WTC11 (cell line): Measurements from ENCODE around the gene ADIG. TPM values are rescaled to one million over a fixed set of nuclear protein-coding genes. Genes with fewer than 3 reads are reported as not detected.
"Not testable (repeated sequence)": the region's sequence is repeated elsewhere in the genome, so short reads cannot be mapped to it uniquely, and the experiment has no call there.

Experiments used
- ATAC-seq: fragments of 200-7000 bp; cut with Tn5 transposase; 2 replicates; pipeline ENCODE4 v1.10.0; 2021; ENCODE audit warnings: mild to moderate bottlenecking, moderate library complexity
- CTCF ChIA-PET: fragments of 300-600 bp; sonication (Branson Sonifier 250); formaldehyde crosslinking; loops from one replicate; lab custom pipeline; 2021; ENCODE audit warnings: antibody characterized with exemption; lab: Charles Lee
- POLR2A ChIA-PET: fragments of 350-600 bp; sonication (Branson Sonifier 250); formaldehyde crosslinking; loops from one replicate; lab custom pipeline; 2021; ENCODE audit warnings: antibody characterized with exemption; lab: Charles Lee
- DNase-seq: peaks from one replicate; pipeline ENCODE4 v3.0.0; 2021; ENCODE audit warnings: low spot score
- H3K27ac Mint-ChIP-seq: 2 replicates; pipeline ENCODE4 v1.8.0; 2021; ENCODE audit warnings: mixed read lengths
- H3K27me3 Mint-ChIP-seq: 2 replicates; pipeline ENCODE4 v1.8.0; 2021; ENCODE audit warnings: low read depth, mild to moderate bottlenecking, moderate library complexity, mixed read lengths
- H3K36me3 Mint-ChIP-seq: 2 replicates; pipeline ENCODE4 v1.8.0; 2021; ENCODE audit warnings: mixed read lengths
- H3K4me1 Mint-ChIP-seq: 2 replicates; pipeline ENCODE4 v1.8.0; 2022; ENCODE audit warnings: mixed read lengths
- H3K4me3 Mint-ChIP-seq: 2 replicates; pipeline ENCODE4 v1.8.0; 2021; ENCODE audit warnings: mild to moderate bottlenecking, moderate library complexity, mixed read lengths
- H3K9me3 Mint-ChIP-seq: 2 replicates; pipeline ENCODE4 v1.8.0; 2021; ENCODE audit warnings: mixed read lengths
- HMGA2 ChIP-seq: fragments of 250-450 bp; sonication (Bioruptor Pico); IDR thresholded peaks from 2 replicates; pipeline ENCODE4 v1.4.0; 2021; ENCODE audit warnings: mild to moderate bottlenecking, moderate library complexity
- SOX15 ChIP-seq: fragments of 250-450 bp; sonication (Bioruptor Pico); IDR thresholded peaks from 2 replicates; pipeline ENCODE4 v1.9.0; 2021; ENCODE audit warnings: mild to moderate bottlenecking
- SP1 ChIP-seq: sonication (generic); formaldehyde crosslinking; conservative IDR thresholded peaks from 2 replicates; pipeline ENCODE4 v1.8.1; 2022; ENCODE audit warnings: missing genetic modification reagents
- TEAD1 ChIP-seq: sonication (generic); formaldehyde crosslinking; IDR thresholded peaks from 2 replicates; pipeline ENCODE4 v1.8.0; 2022; ENCODE audit warnings: mild to moderate bottlenecking, missing genetic modification reagents
- ZBTB21 ChIP-seq: sonication (generic); formaldehyde crosslinking; IDR thresholded peaks from 2 replicates; pipeline ENCODE4 v1.8.1; 2023; ENCODE audit warnings: mild to moderate bottlenecking, missing genetic modification reagents, borderline replicate concordance
- ZNF232 ChIP-seq: sonication (generic); formaldehyde crosslinking; IDR thresholded peaks from 2 replicates; pipeline ENCODE4 v1.8.0; 2022; ENCODE audit warnings: mild to moderate bottlenecking, missing genetic modification reagents
- ZNF423 ChIP-seq: fragments of 250-450 bp; sonication (Bioruptor Pico); IDR thresholded peaks from 2 replicates; pipeline ENCODE4 v2.1.2; 2022; ENCODE audit warnings: mild to moderate bottlenecking, moderate library complexity
- ZNF671 ChIP-seq: fragments of 250-450 bp; sonication (Bioruptor Pico); IDR thresholded peaks from 2 replicates; pipeline ENCODE4 v1.8.0; 2021; ENCODE audit warnings: mild to moderate bottlenecking
- total RNA-seq: library from RNA; stranded (reverse); gene quantifications from 3 replicates; pipeline ENCODE4 v1.2.3, GENCODE V29; 2021
- TF ChIP-seq, protein P1 (sequence below): sonication (generic); formaldehyde crosslinking; IDR thresholded peaks from 2 replicates; pipeline ENCODE4 v1.8.1; 2023; ENCODE audit warnings: mild to moderate bottlenecking, missing genetic modification reagents, moderate library complexity
- TF ChIP-seq, protein P2 (sequence below): sonication (generic); formaldehyde crosslinking; IDR thresholded peaks from 2 replicates; pipeline ENCODE4 v1.8.1; 2022; ENCODE audit warnings: mild to moderate bottlenecking, missing genetic modification reagents, moderate library complexity, borderline replicate concordance
- TF ChIP-seq, protein P3 (sequence below): sonication (generic); formaldehyde crosslinking; IDR thresholded peaks from 2 replicates; pipeline ENCODE4 v1.8.0; 2022; ENCODE audit warnings: mild to moderate bottlenecking, missing genetic modification reagents
- TF ChIP-seq, protein P4 (sequence below): fragments of 200-600 bp; IDR thresholded peaks from 2 replicates; pipeline ENCODE4 v1.8.0; 2022; ENCODE audit warnings: antibody characterized with exemption
- TF ChIP-seq, protein P5 (sequence below): fragments of 250-450 bp; sonication (Bioruptor Pico); IDR thresholded peaks from 2 replicates; pipeline ENCODE4 v1.9.0; 2021; ENCODE audit warnings: mild to moderate bottlenecking
- TF ChIP-seq, protein P6 (sequence below): sonication (generic); formaldehyde crosslinking; IDR thresholded peaks from 2 replicates; pipeline ENCODE4 v1.8.1; 2022; ENCODE audit warnings: mild to moderate bottlenecking, moderate library complexity, missing genetic modification reagents

The ADIG gene
- total RNA-seq, 1 experiment from 2014 or later = not detected

DNA sequence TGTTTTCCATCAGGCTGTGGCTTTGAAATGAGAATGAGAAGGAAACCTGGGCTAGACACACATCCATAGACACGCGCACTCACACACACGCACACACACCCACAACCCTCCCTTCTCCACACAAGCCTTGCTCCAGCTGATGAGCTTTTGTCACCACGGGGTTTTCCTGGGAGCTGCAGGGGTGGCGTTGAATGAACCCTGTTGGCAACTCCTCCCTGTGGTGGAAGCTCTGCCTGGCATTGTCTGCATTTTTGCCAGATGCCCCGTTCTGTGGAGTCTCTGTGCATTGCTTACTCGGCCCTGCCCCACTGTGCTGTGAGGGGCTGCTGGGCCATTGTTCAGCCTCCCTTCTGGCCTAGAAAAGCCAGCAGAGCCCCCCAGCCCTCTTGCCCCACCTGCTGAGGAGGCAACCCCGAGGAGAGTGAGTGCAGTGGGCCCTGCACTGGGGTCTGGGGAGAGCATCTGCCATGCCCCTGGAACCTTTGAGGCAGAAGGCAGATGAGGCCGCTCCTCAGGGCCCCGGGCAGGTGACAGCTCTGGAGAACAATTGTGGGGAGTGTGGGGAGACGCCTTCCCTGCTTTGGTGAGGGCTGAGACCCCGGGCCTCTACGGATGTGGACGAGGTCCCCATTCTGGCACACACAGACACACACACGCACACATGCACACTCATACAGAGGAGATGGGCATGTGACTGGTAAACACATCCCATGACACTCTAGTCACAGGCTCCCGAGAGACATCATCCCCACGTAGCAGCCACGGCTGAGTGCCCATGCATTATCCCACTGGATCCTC lies 9.9 kb downstream of the ADIG start:
- no peak for DNase-seq
- Mint-ChIP-seq H3K36me3 (no peaks in the 10 kb centered on the region), H3K27me3 (no peaks in the 10 kb centered on the region), H3K9me3 (no peaks in the 10 kb centered on the region), H3K4me3 (no peak overlapping the region), H3K4me1 (peaks cover 5% of the 10 kb centered on the region), H3K27ac (no peak overlapping the region)
- ATAC-seq = no peak
- POLR2A ChIA-PET = no interaction called here
- CTCF ChIA-PET = no interaction called here
- TF ChIP-seq, protein P1, sequence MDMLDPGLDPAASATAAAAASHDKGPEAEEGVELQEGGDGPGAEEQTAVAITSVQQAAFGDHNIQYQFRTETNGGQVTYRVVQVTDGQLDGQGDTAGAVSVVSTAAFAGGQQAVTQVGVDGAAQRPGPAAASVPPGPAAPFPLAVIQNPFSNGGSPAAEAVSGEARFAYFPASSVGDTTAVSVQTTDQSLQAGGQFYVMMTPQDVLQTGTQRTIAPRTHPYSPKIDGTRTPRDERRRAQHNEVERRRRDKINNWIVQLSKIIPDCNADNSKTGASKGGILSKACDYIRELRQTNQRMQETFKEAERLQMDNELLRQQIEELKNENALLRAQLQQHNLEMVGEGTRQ (CRISPR knock-in tag) = no peak

DNA sequence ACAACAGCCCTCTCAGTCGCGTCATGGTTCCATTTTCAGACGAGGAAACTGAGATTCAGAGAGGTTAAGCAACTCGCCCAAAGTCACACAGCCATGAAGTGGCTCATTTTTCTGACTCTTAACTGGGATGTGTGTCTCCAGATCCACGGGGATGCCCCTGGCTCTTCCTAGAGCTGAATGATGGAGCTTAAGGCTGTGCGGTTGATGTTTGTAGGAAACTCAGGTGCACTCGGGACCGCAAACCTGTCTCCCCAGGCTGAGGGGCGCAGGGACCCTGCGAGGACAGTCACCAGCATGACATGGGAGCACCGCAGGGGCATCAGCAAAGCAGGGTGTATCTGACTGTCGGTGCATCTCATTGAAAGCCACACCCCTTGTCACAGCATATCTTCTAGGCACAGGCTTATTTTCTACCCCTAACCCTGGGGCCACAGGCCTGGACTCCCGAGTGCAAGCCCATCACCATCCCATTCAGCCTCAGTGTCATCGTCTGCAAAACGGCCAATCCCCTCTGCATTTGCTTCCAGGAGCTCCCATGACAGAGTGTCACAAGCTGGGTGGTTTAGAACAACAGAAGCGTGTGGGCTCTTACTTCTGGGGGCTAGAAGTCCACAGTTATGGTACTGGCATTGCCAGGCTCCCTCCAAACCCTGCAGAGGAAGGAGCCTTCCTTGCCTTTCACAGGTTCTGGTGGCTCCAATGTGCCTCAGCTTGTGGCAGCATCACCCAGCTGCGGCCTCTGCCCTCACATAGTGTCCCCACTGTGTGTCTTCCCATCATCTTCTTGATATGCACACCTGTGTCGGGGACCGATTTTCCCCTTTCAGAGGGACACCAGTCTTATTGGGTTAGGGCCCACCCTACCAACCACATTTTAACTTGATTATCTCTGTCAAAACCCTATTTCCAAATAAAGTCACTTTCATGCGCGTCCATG lies 10.7 kb downstream of the ADIG start:
- TF ChIP-seq, protein P2, sequence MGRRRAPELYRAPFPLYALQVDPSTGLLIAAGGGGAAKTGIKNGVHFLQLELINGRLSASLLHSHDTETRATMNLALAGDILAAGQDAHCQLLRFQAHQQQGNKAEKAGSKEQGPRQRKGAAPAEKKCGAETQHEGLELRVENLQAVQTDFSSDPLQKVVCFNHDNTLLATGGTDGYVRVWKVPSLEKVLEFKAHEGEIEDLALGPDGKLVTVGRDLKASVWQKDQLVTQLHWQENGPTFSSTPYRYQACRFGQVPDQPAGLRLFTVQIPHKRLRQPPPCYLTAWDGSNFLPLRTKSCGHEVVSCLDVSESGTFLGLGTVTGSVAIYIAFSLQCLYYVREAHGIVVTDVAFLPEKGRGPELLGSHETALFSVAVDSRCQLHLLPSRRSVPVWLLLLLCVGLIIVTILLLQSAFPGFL (CRISPR knock-in tag) = no peak
- no peak for TF ChIP-seq ZNF232 (CRISPR knock-in tag)
- TF ChIP-seq ZNF671 (CRISPR knock-in tag) = no peak
- TF ChIP-seq, protein P3, sequence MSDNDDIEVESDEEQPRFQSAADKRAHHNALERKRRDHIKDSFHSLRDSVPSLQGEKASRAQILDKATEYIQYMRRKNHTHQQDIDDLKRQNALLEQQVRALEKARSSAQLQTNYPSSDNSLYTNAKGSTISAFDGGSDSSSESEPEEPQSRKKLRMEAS (CRISPR knock-in tag) = no peak
- TF ChIP-seq, protein P4, sequence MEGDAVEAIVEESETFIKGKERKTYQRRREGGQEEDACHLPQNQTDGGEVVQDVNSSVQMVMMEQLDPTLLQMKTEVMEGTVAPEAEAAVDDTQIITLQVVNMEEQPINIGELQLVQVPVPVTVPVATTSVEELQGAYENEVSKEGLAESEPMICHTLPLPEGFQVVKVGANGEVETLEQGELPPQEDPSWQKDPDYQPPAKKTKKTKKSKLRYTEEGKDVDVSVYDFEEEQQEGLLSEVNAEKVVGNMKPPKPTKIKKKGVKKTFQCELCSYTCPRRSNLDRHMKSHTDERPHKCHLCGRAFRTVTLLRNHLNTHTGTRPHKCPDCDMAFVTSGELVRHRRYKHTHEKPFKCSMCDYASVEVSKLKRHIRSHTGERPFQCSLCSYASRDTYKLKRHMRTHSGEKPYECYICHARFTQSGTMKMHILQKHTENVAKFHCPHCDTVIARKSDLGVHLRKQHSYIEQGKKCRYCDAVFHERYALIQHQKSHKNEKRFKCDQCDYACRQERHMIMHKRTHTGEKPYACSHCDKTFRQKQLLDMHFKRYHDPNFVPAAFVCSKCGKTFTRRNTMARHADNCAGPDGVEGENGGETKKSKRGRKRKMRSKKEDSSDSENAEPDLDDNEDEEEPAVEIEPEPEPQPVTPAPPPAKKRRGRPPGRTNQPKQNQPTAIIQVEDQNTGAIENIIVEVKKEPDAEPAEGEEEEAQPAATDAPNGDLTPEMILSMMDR = no peak
- no peak for TF ChIP-seq HMGA2 (CRISPR knock-in tag)
- no peak for TF ChIP-seq SOX15 (CRISPR knock-in tag)
- TF ChIP-seq ZBTB21 (CRISPR knock-in tag) = no peak
- no peak for TF ChIP-seq TEAD1 (CRISPR knock-in tag)
- TF ChIP-seq, protein P5, sequence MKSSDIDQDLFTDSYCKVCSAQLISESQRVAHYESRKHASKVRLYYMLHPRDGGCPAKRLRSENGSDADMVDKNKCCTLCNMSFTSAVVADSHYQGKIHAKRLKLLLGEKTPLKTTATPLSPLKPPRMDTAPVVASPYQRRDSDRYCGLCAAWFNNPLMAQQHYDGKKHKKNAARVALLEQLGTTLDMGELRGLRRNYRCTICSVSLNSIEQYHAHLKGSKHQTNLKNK (CRISPR knock-in tag) = no peak
- TF ChIP-seq, protein P6, sequence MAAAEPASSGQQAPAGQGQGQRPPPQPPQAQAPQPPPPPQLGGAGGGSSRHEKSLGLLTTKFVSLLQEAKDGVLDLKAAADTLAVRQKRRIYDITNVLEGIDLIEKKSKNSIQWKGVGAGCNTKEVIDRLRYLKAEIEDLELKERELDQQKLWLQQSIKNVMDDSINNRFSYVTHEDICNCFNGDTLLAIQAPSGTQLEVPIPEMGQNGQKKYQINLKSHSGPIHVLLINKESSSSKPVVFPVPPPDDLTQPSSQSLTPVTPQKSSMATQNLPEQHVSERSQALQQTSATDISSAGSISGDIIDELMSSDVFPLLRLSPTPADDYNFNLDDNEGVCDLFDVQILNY (CRISPR knock-in tag) = no peak
- no peak for TF ChIP-seq SP1 (CRISPR knock-in tag)
- no peak for TF ChIP-seq ZNF423 (CRISPR knock-in tag)
- TF ChIP-seq, all 79 proteins: peak for 0
- ATAC-seq (no peak), DNase-seq (no peak)
- no peaks in the 10 kb centered on the region for H3K36me3 Mint-ChIP-seq
- peaks cover 1% of the 10 kb centered on the region for H3K9me3 Mint-ChIP-seq
- H3K4me3 Mint-ChIP-seq = no peak overlapping the region
- ChIA-PET POLR2A (no interaction called here), CTCF (no interaction called here)
- H3K4me1 Mint-ChIP-seq = peaks cover 5% of the 10 kb centered on the region
- H3K27ac Mint-ChIP-seq = no peak overlapping the region
- H3K27me3 Mint-ChIP-seq = no peaks in the 10 kb centered on the region

DNA sequence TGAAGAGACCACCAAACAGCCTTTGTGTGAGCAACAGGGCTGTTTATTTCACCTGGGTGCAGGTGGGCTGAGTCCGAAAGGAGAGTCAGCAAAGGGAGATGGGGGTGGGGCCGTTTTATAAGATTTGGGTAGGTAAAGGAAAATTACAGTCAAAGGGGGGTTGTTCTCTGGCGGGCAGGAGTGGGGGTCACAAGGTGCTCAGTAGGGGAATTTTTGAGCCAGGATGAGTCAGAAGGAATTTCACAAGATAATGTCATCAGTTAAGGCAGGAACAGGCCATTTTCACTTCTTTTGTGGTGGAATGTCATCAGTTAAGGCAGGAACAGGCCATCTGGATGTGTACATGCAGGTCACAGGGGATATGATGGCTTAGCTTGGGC lies 11.4 kb downstream of the ADIG start:
- H3K4me3 Mint-ChIP-seq, CTCF ChIA-PET, H3K27me3 Mint-ChIP-seq, ATAC-seq, H3K36me3 Mint-ChIP-seq, POLR2A ChIA-PET, DNase-seq, H3K4me1 Mint-ChIP-seq, H3K9me3 Mint-ChIP-seq, H3K27ac Mint-ChIP-seq: not testable (repeated sequence)

DNA sequence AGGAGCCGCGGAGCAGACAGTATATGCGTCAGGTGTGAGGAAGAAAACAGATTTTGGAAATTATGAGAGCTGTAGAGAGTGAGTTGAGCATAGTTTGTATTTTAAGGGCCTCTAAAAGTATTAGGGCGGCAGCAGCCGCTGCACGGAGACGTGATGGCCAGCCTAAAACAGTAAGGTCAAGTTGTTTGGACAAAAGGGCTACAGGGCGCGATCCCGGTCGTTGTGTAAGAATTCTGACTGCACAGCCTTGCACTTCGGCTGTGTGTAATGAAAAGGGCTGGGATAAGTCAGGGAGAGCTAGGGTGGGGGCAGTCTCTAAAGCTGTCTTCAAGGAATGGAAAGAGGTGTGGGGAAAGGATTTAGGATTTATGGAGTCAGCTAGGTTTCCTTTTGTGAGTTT lies 13.3 kb downstream of the ADIG start:
- CTCF ChIA-PET, DNase-seq, H3K27ac Mint-ChIP-seq, H3K27me3 Mint-ChIP-seq, ATAC-seq, H3K4me1 Mint-ChIP-seq, H3K4me3 Mint-ChIP-seq, POLR2A ChIA-PET: not testable (repeated sequence)
- Mint-ChIP-seq H3K36me3 (peaks cover 11% of the 10 kb centered on the region), H3K9me3 (peaks cover 22% of the 10 kb centered on the region)

DNA sequence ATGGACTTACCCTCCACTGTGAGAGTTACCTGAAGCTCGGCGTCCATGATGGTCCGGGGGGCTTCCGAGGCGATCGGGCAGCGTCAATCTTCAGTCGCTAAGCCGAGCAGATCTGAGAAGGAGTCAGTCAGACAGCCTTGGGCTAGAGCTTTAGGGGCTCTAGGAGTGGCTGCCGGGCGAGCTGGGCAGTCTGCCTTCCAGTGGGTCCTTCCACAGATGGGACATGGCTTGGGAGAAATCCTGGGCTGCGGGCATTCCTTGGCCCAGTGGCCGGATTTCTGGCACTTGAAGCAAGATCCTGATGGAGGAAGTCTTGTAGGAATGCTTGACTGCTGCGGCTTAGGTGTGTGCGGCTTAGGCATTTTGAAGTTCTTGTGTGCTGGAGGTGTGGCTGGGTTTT lies 14.9 kb downstream of the ADIG start:
- Mint-ChIP-seq H3K4me1 (peaks cover 12% of the 10 kb centered on the region), H3K36me3 (peaks cover 11% of the 10 kb centered on the region), H3K9me3 (peaks cover 22% of the 10 kb centered on the region)
- H3K4me3 Mint-ChIP-seq, CTCF ChIA-PET, POLR2A ChIA-PET, ATAC-seq, H3K27me3 Mint-ChIP-seq, DNase-seq, H3K27ac Mint-ChIP-seq: not testable (repeated sequence)
